Measurements from ENCODE around the gene TBCD. TPM values are rescaled to one million over a fixed set of nuclear protein-coding genes. Genes with fewer than 3 reads are reported as not detected.

The TBCD gene
- total RNA-seq, 1 experiment from 2014 or later, result 94.6 TPM

- no peak for DNase-seq
- no peak for TF ChIP-seq CTCF (IDR thresholded peaks at IDR 0.05; ENCODE audit: insufficient read depth in 1 of 2, low read depth in 1 of 2, low read length in 1 of 2, severe bottlenecking in 1 of 2, unreplicated experiment in 1 of 2)
- intact Hi-C loops (cut with micrococcal nuclease; ENCODE audit: unreplicated experiment), result no loop called here
- Mint-ChIP-seq H3K4me3 (ENCODE audit: unreplicated experiment) (no peak overlapping the region), H3K27ac (ENCODE audit: unreplicated experiment) (no peak overlapping the region), H3K4me1 (ENCODE audit: low read depth, unreplicated experiment) (no peaks in the 10 kb centered on the region), H3K27me3 (ENCODE audit: insufficient read depth, unreplicated experiment) (no peaks in the 10 kb centered on the region), H3K9me3 (ENCODE audit: unreplicated experiment) (no peaks in the 10 kb centered on the region), H3K36me3 (ENCODE audit: insufficient read depth, unreplicated experiment) (peaks cover 10% of the 10 kb centered on the region)
- ChIA-PET CTCF (no interaction called here), POLR2A (no interaction called here)
- H3K36me3 ChIP-seq (ENCODE audit: control insufficient read depth, insufficient read depth, low read length), result no peaks in the 10 kb centered on the region
- no peaks in the 10 kb centered on the region for H3K9me3 ChIP-seq
- no peaks in the 10 kb centered on the region for H3K4me1 ChIP-seq
- H3K27me3 ChIP-seq (replicated peaks; ENCODE audit: control insufficient read depth, insufficient read depth, low read length), result no peaks in the 10 kb centered on the region
- BruUV-seq (replicated peaks), result no TSS peak
- H3K4me3 ChIP-seq (ENCODE audit: low read depth, low read length), result no peak overlapping the region
Observed at GRCh38 chr17:82812058-82812457, 60.2 kb downstream of the TBCD start.

GRCh38 chr17:82812601-82813000 lies 60.7 kb downstream of the TBCD start:
- no peaks in the 10 kb centered on the region for H3K4me1 ChIP-seq
- intact Hi-C loops (cut with micrococcal nuclease; ENCODE audit: unreplicated experiment), result no loop called here
- no peaks in the 10 kb centered on the region for H3K9me3 Mint-ChIP-seq (ENCODE audit: unreplicated experiment)
- H3K4me3 Mint-ChIP-seq (ENCODE audit: unreplicated experiment), result no peak overlapping the region
- no peak for DNase-seq
- H3K27me3 ChIP-seq (replicated peaks; ENCODE audit: control insufficient read depth, insufficient read depth, low read length), result no peaks in the 10 kb centered on the region
- ChIA-PET CTCF (no interaction called here), POLR2A (no interaction called here)
- no peak overlapping the region for H3K27ac Mint-ChIP-seq (ENCODE audit: unreplicated experiment)
- no TSS peak for BruUV-seq (replicated peaks)
- H3K27me3 Mint-ChIP-seq (ENCODE audit: insufficient read depth, unreplicated experiment), result no peaks in the 10 kb centered on the region
- H3K9me3 ChIP-seq, result no peaks in the 10 kb centered on the region
- no peaks in the 10 kb centered on the region for H3K36me3 ChIP-seq (ENCODE audit: control insufficient read depth, insufficient read depth, low read length)
- H3K36me3 Mint-ChIP-seq (ENCODE audit: insufficient read depth, unreplicated experiment), result peaks cover 10% of the 10 kb centered on the region
- TF ChIP-seq CTCF (IDR thresholded peaks at IDR 0.05; ENCODE audit: insufficient read depth in 1 of 2, low read depth in 1 of 2, low read length in 1 of 2, severe bottlenecking in 1 of 2, unreplicated experiment in 1 of 2), result no peak
- no peaks in the 10 kb centered on the region for H3K4me1 Mint-ChIP-seq (ENCODE audit: low read depth, unreplicated experiment)
- no peak overlapping the region for H3K4me3 ChIP-seq (ENCODE audit: low read depth, low read length)

GRCh38 chr17:82813299-82814051 lies 61.6 kb downstream of the TBCD start:
- no peaks in the 10 kb centered on the region for H3K4me1 Mint-ChIP-seq (ENCODE audit: low read depth, unreplicated experiment)
- ChIA-PET POLR2A (no interaction called here), CTCF (no interaction called here)
- H3K4me1 ChIP-seq, result no peaks in the 10 kb centered on the region
- H3K27me3 Mint-ChIP-seq (ENCODE audit: insufficient read depth, unreplicated experiment), result no peaks in the 10 kb centered on the region
- no peaks in the 10 kb centered on the region for H3K27me3 ChIP-seq (replicated peaks; ENCODE audit: control insufficient read depth, insufficient read depth, low read length)
- peaks cover 10% of the 10 kb centered on the region for H3K36me3 Mint-ChIP-seq (ENCODE audit: insufficient read depth, unreplicated experiment)
- no TSS peak for BruUV-seq (replicated peaks)
- H3K9me3 Mint-ChIP-seq (ENCODE audit: unreplicated experiment), result no peaks in the 10 kb centered on the region
- H3K9me3 ChIP-seq, result no peaks in the 10 kb centered on the region
- H3K4me3 ChIP-seq (ENCODE audit: low read depth, low read length), result no peak overlapping the region
- DNase-seq, result no peak
- H3K4me3 Mint-ChIP-seq (ENCODE audit: unreplicated experiment), result no peak overlapping the region
- no peak for TF ChIP-seq CTCF (IDR thresholded peaks at IDR 0.05; ENCODE audit: insufficient read depth in 1 of 2, low read depth in 1 of 2, low read length in 1 of 2, severe bottlenecking in 1 of 2, unreplicated experiment in 1 of 2)
- no peak overlapping the region for H3K27ac Mint-ChIP-seq (ENCODE audit: unreplicated experiment)
- intact Hi-C loops (cut with micrococcal nuclease; ENCODE audit: unreplicated experiment), result no loop called here
- peaks cover under 1% of the 10 kb centered on the region for H3K36me3 ChIP-seq (ENCODE audit: control insufficient read depth, insufficient read depth, low read length)

Data from Caco-2 (cell line).